HPDE6-E6E7 (cell line): ENCODE data around the gene PAGR1.
"Not testable (repeated sequence)": the region's sequence is repeated elsewhere in the genome, so short reads cannot be mapped to it uniquely, and the experiment has no call there.

Source experiments
- DNase-seq: peaks from one replicate; pipeline ENCODE4 v3.0.0; 2011; ENCODE audit warnings: missing footprints; ENCODE audit errors: extremely low spot score

Gene PAGR1

DNA sequence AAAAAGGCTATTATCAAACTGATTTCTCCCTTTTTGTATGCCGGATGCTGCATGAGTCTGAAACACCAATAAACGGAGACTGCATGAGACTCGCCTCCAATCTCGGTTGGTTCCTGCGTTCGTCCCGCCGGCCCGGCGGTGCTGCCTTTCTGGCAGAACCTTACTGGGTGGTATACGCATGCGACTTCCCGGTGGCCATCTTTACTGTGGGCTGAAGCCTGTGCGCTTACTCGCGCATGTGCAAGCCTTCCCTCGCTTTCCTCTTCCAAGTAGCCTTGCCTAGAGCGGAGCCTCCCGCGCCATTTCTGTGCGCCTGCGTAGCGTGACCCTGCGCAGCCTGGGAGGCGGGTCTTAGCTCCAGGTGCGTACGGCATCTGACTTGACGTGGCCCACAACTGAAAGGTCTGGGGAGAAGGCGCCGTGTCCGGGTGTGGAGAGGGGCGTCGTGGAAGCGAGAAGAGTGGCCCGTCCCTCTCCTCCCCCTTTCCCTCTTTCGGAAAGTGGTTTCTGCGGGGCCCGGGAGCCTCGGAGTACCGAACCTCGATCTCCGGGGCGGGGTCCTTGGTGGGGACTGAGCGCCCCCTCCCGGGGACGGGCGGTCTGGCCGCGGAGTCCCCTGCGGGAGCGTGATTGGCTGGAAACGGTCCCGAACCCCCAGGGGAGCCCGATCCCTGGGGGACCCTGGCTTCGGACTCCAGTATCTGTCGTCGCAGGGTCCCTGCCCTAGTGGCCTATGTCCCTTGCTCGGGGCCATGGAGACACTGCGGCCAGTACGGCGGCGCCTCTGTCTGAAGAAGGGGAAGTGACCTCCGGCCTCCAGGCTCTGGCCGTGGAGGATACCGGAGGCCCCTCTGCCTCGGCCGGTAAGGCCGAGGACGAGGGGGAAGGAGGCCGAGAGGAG lies at the start of gene PAGR1:
TSS of gene PAGR1 (plus strand) at position 360 of the 901 bp plus-strand sequence. CDS start at position 734, 374 bp downstream.
- peak; percentile 92 for DNase-seq

DNA sequence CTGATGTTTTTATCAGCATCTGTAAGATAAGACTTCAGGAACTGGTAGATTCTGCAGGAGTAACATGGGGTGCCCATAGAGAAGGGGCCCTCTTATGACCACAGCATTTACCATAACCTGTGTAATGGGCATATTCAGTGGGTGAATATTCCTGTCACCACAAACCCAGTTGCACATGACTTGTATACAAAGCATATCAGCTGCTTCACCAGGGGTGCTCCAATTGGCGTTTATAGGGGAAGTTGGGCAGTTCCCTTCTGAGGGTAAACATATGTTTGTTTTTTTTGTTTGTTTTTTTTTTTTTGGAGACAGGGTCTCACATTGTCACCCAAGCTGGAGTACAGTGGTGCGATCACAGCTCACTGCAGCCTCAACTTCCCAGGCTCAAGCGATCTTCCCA lies 49.4 kb upstream of the PAGR1 start:
- no peak for DNase-seq

DNA sequence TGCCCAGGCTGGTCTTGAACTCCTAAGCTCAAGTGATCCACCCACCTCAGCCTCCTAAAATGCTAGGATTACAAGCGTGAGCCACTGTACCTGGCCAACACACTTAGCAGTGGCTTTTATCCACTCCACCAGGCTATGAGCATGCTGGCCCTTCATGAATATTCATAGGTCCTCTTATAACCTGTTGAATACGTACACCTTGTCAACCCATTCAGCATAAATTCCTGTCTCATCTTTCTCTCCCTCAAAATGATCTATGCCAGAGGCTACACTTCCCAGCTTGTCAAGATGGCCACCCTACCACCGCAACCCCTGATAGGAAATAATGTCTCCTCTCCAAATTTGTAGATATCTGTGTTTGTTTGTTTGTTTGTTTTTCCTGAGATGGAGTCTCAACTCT lies 48.9 kb upstream of the PAGR1 start:
- DNase-seq, result no peak

DNA sequence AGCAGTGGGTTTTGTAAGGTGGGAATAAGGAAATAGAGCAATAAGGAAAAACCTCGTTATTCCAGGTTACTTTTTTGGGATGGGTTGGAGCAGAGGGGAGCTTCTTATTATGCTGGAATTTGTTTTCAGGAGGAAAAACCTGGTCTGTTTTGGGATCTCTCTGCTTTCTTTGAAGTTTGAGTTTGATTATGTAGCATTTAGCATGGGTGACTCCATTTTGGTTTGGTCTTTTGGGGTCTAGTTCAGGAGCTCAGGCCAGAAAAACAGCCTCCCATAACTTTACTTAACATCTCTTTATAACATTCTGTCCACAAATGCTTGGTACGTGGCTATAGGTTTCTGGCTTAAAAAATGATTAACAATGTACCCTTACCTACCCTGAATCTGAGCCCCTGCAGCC lies 46.4 kb upstream of the PAGR1 start:
- DNase-seq, result no peak

DNA sequence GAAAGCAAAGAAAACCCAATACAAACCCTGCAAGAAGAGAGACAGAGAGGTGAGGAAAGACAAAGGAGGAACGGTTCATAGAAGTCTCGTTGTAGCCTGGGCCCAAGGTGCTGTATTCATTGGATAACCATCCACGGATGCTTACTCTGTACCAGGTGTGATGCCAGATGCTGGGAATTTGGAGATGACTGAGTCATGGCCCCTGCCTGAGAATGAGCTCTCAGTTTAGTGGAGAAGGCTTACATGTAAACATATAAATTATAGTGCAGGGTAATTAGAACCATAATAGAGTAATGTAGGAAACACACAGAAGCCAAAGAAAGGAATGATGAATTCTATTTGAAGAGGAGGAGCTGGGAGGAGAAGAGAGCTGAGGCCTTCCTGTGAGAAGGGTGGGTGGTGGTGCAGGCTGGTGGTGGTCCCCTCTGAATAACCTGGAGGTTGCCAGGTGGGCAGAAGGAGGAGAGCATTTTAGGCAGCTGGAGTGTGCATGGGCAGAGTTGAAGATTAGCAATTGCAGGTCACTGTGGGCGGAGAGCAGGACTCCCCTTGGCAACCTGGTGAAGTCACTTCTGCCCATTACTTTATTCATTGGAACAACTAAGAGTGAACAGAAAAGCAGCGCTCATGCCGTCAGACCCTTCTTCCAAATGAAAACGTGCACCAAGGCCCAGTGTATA lies 45.6 kb upstream of the PAGR1 start:
- no peak for DNase-seq

DNA sequence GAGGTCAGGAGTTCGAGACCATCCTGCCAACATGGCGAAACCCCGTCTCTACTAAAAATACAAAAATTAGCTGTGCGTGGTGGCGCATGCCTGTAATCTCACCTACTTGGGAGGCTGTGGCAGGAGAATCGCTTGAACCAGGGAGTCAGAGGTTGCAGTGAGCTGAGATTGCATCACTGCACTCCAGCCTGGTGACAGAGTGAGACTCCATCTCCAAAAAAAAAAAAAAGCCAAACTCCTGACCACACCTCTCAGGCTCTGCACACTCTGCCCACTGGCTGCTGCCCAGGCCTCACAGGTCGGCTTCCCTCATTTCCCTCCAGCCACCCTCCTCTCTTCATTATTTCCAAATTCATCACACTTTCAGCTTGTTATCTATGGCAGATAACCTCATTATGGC lies 43.6 kb upstream of the PAGR1 start:
- DNase-seq, result not testable (repeated sequence)

DNA sequence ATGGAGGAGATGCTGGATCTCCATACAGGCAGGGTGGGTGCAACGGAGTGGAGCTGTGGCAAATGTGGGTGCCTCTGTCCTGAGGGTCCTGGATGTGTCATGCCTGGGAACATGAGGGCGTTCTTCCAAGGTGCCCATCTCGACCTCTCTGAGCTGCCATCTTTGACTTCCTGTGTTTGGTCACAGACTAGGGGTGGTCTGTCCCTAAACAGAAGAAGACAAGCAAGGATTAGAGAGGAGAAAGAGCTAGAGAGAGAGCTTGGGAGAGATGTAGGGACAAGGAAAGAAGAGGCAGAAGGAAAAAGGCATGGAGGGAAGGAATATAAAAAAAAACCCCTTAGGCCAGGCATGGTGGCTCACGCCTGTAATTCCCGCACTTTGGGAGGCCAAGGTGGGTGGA lies 41.2 kb upstream of the PAGR1 start:
- no peak for DNase-seq

DNA sequence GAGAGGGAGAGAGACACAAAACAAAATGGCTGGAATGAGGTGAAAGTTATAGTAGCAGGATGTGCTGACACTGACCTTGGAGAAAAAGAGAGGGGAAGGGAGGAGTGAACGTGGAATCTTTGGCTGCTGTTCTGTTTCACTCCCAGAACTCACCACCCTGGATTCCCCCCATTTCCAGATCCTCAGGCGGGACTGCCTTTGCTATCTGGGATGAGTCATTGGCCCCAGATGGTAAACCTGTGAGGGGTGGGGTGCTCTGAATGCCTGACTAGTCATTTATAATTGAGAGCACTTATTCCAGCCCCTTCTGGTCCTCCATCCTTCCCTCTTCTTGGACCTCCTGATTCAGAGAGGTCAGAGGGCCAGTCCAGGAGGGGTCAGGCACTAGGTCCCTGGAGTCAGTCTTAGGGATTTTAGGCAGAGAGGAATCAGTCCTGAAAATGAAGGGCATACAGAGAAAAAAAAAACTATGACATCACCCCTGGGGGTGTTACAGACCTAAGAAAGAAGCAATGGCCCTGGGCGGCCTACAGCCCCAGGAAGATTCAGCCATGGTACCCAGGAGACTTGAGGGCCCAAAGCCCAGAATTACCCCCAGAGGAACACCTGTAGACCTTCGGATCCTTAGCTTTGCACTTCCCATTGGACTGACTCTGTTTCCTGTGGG lies 40.1 kb upstream of the PAGR1 start:
- peak; percentile 48 for DNase-seq

DNA sequence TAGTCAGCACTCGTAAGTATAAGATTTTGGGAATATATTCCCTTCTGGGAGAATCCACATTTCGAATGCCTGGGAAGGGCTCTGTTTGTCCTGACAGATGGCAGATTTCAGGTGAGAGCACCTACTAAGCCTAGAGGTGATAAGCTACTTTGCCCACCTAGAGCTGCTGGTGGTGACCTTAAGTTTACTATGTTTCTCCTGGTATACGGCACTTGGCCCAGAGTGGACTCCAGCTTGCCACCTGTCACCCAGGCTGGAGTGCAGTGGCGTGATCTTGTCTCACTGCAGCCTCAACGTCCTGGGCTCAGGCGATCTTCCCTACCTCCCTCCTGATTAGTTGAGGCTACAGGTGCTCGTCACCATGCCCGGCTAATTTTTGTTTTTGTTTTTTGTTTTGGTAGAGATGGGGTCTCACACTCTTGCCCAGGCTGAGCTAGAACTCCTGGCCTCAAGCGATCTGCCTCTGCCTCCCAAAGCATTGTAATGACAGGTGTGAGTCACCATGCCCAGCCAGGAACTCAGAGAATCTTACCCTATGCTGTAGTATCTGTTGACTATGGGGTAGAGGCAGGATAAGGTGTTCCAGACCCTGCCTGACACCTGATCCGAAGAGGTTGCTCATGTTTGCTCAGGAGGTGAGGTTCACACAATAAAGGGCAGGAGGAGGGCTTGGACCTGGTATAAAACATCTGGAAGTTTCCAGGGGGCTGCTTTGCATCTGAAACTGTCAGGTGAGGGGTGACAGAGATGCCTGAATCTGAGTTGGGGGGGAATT lies 38.2 kb upstream of the PAGR1 start, which contains the start of gene ZG16:
TSS of gene ZG16 (plus strand) at position 681 of the 775 bp plus-strand sequence. CDS start 1,011 bp downstream, outside the sequence.
- no peak for DNase-seq

DNA sequence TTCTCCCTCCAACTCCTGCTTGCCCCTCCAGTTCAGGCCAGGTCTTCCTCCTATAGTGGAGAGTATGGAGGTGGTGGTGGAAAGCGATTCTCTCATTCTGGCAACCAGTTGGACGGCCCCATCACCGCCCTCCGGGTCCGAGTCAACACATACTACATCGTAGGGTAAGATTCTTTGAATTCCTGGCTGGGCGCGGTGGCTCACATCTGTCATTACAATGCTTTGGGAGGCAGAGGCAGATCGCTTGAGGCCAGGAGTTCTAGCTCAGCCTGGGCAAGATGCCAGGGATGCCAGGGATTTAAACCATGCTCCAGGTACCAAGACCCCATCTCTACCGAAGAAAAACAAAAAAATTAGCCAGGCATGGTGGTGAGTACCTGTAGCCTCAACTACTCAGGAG lies 36.5 kb upstream of the PAGR1 start:
- DNase-seq, result no peak

DNA sequence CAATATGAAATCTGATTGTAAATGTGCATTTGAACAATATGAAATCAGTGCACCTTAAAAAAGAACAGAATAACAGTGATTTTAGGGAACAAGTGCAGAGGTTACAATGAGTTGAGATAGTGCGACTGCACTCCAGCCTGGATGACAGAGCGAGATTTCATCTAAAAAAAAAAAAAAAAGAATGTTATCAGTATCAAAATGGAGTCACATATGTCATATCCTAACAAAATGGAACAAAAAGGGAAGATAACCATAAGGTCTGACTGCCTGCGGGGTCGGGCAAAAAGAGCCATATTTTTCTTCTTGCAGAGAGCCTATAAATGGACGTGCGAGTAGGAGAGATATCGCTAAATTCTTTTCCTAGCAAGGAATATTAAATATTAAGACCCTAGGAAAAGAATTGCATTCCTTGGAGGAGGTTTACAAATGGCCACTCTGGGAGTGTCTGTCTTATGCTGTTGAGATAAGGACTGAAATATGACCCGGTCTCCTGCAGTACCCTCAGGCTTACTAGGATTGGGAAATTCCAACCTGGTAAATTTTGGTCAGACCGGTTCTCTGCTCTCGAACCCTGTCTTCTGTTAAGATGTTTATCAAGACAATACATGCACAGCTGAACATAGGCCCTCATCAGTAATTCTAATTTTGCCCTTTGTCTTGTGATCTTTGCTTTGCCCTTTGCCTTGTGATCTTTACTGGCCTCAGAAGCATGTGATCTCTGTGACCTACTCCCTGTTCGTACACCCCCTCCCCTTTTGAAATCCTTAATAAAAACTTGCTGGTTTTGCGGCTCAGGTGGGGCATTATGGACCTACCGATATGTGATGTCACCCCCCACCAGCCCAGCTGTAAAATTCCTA lies 32.6 kb upstream of the PAGR1 start:
- DNase-seq, result not testable (repeated sequence)

DNA sequence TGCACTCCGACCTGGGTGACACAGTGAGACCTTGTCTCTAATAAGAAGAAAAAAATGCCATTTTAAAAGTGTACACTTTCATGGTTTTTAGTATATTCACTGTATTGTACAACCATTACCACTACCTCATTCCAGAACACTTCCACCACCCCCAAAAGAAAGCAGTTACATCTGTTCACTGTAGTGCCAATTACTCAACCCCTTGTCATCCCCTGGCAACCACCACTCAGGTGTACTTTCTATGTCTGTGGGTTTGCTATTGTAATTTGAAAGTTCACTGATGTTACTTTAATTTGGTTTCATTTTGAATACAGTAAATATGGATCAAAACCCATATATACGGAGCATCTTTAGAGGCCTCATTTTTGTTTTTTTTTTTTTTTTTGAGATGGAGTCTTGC lies 31.8 kb upstream of the PAGR1 start:
- no peak for DNase-seq

DNA sequence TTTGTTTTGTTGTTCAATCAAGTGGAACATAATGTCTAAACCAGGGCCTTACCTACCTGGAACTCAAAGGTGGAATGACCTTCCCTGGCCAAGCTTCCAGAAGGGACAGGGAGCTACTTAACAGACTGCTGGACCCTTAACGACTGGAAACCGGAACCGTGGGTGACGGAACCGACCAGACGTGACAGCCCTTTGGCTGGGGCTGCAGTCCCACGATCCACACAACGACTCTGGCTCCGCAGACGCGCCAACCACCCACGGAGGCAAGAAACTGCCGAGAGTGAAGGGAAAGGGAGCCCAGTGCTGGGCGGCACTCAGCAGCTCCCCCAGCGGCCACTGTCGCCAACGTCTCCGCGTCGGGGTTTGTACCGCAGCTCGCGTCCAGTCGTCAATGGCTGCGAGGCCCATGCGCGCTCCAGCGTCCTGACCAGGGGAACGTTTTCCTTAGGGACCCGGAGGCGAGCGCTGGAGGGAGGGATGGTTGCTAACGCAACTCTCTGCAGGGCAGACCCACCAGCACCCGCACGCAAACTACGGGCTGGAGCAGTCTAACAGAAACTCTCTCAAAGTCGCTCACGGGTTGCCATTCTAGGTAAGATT lies 31.0 kb upstream of the PAGR1 start:
- DNase-seq, result no peak

DNA sequence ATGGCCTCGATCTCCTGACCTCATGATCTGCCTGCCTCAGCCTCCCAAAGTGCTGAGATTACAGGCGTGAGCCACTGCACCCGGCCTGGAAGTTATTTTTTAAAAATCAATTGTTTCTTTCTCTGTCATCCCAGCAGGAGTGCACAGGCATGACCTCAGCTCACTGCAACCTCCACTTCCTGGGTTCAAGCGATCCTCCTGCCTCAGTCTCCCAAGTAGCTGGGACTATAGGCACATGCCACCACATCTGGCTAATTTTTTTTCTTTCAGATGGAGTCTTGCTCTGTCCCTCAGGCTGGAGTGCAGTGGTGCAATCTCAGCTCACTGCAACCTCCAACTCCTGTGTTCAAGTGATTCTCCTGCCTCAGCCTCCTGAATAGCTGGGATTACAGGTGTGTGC lies 28.8 kb upstream of the PAGR1 start:
- not testable (repeated sequence) for DNase-seq

DNA sequence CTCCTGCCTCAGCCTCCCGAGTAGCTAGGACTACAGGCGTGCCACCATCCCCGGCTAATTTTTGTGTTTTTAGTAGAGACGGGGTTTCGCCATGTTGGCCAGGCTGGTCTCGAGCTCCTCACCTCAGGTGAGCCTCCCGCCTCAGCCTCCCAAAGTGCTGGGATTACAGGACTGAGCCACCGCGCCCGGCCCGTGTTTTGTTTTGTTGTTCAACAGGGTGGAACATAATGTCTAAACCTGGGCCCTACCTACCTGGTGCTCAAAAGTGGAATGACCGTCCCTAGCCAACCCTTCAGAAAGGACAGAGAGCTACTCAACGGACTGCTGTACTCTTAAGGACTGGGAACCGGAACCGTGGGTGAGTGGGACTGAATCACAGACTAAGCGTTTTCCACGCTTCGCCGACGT lies 26.2 kb upstream of the PAGR1 start:
- DNase-seq, result no peak

DNA sequence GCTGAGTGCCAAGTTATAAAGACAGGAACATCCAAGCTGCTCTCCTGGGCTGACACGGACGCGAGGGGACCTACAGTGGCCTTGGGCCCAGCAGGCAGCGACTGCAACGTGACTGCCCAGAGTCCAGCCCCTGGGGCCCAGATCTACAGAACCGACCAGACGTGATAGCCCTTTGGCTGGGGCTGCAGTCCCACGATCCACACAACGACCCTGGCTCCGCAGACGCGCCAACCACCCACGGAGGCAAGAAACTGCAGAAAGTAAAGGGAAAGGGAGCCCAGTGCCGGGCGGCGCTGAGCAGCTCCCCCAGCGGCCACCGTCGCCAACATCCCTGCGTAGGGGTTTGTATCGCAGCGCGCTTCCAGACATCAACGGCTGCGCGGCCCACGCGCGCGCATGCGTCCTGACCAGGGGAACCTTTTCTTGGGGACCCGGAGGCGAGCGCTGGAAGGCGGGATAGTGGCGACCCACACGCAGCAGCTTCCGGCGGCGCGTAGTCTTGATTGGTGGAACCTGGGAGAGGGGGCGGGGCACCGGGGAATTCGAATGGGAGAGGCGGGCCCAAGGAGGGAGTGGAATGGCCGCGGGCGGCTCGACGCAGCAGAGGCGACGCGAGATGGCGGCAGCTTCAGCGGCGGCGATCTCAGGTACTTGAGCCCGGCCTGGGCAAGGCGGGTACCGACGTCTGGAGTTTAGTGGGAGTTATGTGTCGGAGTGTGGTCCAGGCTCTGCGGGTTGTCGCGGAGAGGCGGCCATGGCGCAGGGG lies 25.6 kb upstream of the PAGR1 start, which contains the start of gene KIF22:
TSS of gene KIF22 (plus strand) at position 569 of the 766 bp plus-strand sequence. CDS start at position 578, 9 bp downstream.
- DNase-seq, result peak; percentile 100

DNA sequence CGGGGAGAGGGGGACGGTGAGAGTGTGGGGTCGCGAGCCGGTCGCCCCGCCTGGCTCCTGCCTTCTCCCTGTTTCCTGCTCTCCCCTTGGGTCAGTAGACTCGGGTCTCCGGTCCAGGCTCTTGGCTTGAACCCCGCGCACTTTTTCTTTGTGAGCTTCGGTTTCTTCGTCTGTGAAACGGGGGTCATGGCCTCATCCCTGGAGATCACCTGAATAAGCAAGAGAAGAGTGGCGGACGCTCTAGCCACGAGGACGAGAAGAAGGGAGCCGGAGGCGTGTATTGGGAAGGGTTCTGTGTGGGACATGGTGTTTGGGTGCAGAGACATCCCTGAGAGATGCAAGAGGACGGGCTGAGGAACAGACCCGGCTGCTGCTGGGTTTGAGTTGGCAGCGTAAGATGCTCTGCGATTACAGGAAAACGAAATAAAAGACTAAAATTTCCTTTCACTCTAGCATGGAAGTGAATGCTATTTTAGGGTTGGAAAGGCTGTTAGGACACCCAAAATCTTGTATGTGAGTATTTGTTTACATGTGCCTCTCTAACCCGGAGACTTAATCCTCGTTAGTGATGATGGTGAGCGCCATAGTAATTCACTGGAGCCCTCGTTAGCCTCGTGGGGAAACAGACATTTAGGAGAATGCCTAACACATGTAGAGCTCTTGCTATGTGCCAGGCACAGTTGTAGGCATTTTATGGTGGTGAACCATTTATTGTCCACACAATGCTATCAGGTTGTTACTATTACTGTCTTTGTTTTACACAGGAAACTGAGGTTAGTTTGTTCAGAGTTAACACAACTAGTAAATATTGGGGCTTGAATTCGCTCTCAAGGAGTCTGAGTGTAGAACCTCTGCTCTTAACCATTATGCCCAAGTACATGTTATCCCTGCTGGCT lies 24.8 kb upstream of the PAGR1 start:
- no peak for DNase-seq
